ENCODE results near the gene ENO4. TPM values are rescaled to one million over a fixed set of nuclear protein-coding genes. Genes with fewer than 3 reads are reported as not detected.
A peak's percentile ranks its signal among the peaks of the same experiment; 100 is the strongest.

Gene ENO4
- total RNA-seq, 2 experiments from 2014 or later = not detected

- Mint-ChIP-seq H3K27ac (no peak overlapping the region), H3K36me3 (no peaks in the 10 kb centered on the region), H3K27me3 (peaks cover 7% of the 10 kb centered on the region), H3K9me3 (no peaks in the 10 kb centered on the region), H3K4me1 (ENCODE audit: low read depth) (no peaks in the 10 kb centered on the region), H3K4me3 (no peak overlapping the region)
- DNase-seq = no peak
- CTCF ChIA-PET = no interaction called here
- POLR2A ChIA-PET = no interaction called here
- intact Hi-C loops (cut with micrococcal nuclease) = no loop called here
Observed at GRCh38 chr10:116833986-116834985, 15.0 kb upstream of the ENO4 start.

- no peak for DNase-seq
- ChIA-PET CTCF (no interaction called here), POLR2A (no interaction called here)
- no peak overlapping the region for H3K27ac Mint-ChIP-seq
- H3K27me3 Mint-ChIP-seq = peaks cover 6% of the 10 kb centered on the region
- H3K36me3 Mint-ChIP-seq = no peaks in the 10 kb centered on the region
- no peaks in the 10 kb centered on the region for H3K4me1 Mint-ChIP-seq (ENCODE audit: low read depth)
- no peaks in the 10 kb centered on the region for H3K9me3 Mint-ChIP-seq
- intact Hi-C loops (cut with micrococcal nuclease) = no loop called here
- no peak overlapping the region for H3K4me3 Mint-ChIP-seq
Observed at GRCh38 chr10:116835658-116836057, 13.6 kb upstream of the ENO4 start.

- intact Hi-C loops (cut with micrococcal nuclease) = no loop called here
- Mint-ChIP-seq H3K4me3 (no peak overlapping the region), H3K4me1 (ENCODE audit: low read depth) (no peaks in the 10 kb centered on the region), H3K27ac (no peak overlapping the region), H3K9me3 (no peaks in the 10 kb centered on the region), H3K27me3 (peaks cover 6% of the 10 kb centered on the region), H3K36me3 (no peaks in the 10 kb centered on the region)
- CTCF ChIA-PET = no interaction called here
- DNase-seq = no peak
- POLR2A ChIA-PET = no interaction called here
Observed at GRCh38 chr10:116836083-116836482, 13.2 kb upstream of the ENO4 start.

GRCh38 chr10:116836902-116837523, 12.3 kb upstream of the ENO4 start:
- H3K27ac Mint-ChIP-seq = no peak overlapping the region
- peaks cover 6% of the 10 kb centered on the region for H3K27me3 Mint-ChIP-seq
- no peaks in the 10 kb centered on the region for H3K36me3 Mint-ChIP-seq
- no peaks in the 10 kb centered on the region for H3K9me3 Mint-ChIP-seq
- H3K4me3 Mint-ChIP-seq = no peak overlapping the region
- ChIA-PET CTCF (interaction anchor here (1.0 to 1.3 kb wide), 2 partner anchors 40 to 49 kb away, joined by 3 read pairs; no protein-coding TSS in a partner anchor), POLR2A (no interaction called here)
- no peak for DNase-seq
- H3K4me1 Mint-ChIP-seq (ENCODE audit: low read depth) = no peaks in the 10 kb centered on the region
- intact Hi-C loops (cut with micrococcal nuclease) = no loop called here

GRCh38 chr10:116838143-116838725, 11.1 kb upstream of the ENO4 start:
- no peak for DNase-seq
- Mint-ChIP-seq H3K4me1 (ENCODE audit: low read depth) (no peaks in the 10 kb centered on the region), H3K27ac (no peak overlapping the region), H3K36me3 (no peaks in the 10 kb centered on the region), H3K27me3 (peaks cover 10% of the 10 kb centered on the region), H3K4me3 (no peak overlapping the region), H3K9me3 (no peaks in the 10 kb centered on the region)
- CTCF ChIA-PET = interaction anchor here (0.9 to 1.3 kb wide), 3 partner anchors 41 to 51 kb away, joined by 3 read pairs; no protein-coding TSS in a partner anchor
- intact Hi-C loops (cut with micrococcal nuclease) = no loop called here
- POLR2A ChIA-PET = no interaction called here

GRCh38 chr10:116840389-116841075, 8.8 kb upstream of the ENO4 start:
- Mint-ChIP-seq H3K27me3 (peaks cover 14% of the 10 kb centered on the region), H3K27ac (no peak overlapping the region), H3K4me1 (ENCODE audit: low read depth) (no peaks in the 10 kb centered on the region), H3K4me3 (no peak overlapping the region), H3K36me3 (no peaks in the 10 kb centered on the region), H3K9me3 (no peaks in the 10 kb centered on the region)
- ChIA-PET POLR2A (no interaction called here), CTCF (interaction anchor here (1.1 kb wide), 2 partner anchors 43 to 334 kb away, joined by 3 read pairs; no protein-coding TSS in a partner anchor)
- intact Hi-C loops (cut with micrococcal nuclease) = no loop called here
- DNase-seq = no peak

- Mint-ChIP-seq H3K36me3 (no peaks in the 10 kb centered on the region), H3K27me3 (peaks cover 46% of the 10 kb centered on the region), H3K4me3 (no peak overlapping the region), H3K4me1 (ENCODE audit: low read depth) (peaks cover 13% of the 10 kb centered on the region), H3K9me3 (no peaks in the 10 kb centered on the region), H3K27ac (no peak overlapping the region)
- no peak for DNase-seq
- ChIA-PET CTCF (no interaction called here), POLR2A (no interaction called here)
- intact Hi-C loops (cut with micrococcal nuclease) = no loop called here
Observed at GRCh38 chr10:116845823-116846222, 3.5 kb upstream of the ENO4 start.

- Mint-ChIP-seq H3K4me3 (peak overlapping the region; percentile 54), H3K27ac (no peak overlapping the region), H3K27me3 (peaks cover 58% of the 10 kb centered on the region), H3K36me3 (no peaks in the 10 kb centered on the region), H3K4me1 (ENCODE audit: low read depth) (peaks cover 13% of the 10 kb centered on the region), H3K9me3 (no peaks in the 10 kb centered on the region)
- ChIA-PET POLR2A (no interaction called here), CTCF (no interaction called here)
- DNase-seq = peak; percentile 47
- intact Hi-C loops (cut with micrococcal nuclease) = loop anchor here (2.0 kb wide), 1 partner anchor 317 kb away; no protein-coding TSS in a partner anchor
Observed at GRCh38 chr10:116848032-116848943, 1.0 kb upstream of the ENO4 start.

GRCh38 chr10:116848944-116849247, 403 bp upstream of the ENO4 start:
- Mint-ChIP-seq H3K9me3 (no peaks in the 10 kb centered on the region), H3K4me1 (ENCODE audit: low read depth) (peaks cover 13% of the 10 kb centered on the region), H3K4me3 (peak overlapping the region; percentile 54), H3K36me3 (no peaks in the 10 kb centered on the region), H3K27ac (no peak overlapping the region), H3K27me3 (peaks cover 58% of the 10 kb centered on the region)
- ChIA-PET POLR2A (no interaction called here), CTCF (interaction anchor here (1.5 kb wide), 1 partner anchor 319 kb away, joined by 3 read pairs; no protein-coding TSS in a partner anchor)
- no peak for DNase-seq
- intact Hi-C loops (cut with micrococcal nuclease) = loop anchor here (2.0 kb wide), 1 partner anchor 316 kb away; no protein-coding TSS in a partner anchor

GRCh38 chr10:116850058-116850611, 836 bp downstream of the ENO4 start:
- Mint-ChIP-seq H3K27me3 (peaks cover 57% of the 10 kb centered on the region), H3K27ac (no peak overlapping the region)

GRCh38 chr10:116852246-116852645, 2.9 kb downstream of the ENO4 start:
- no peak overlapping the region for H3K4me3 Mint-ChIP-seq
- ChIA-PET POLR2A (no interaction called here), CTCF (no interaction called here)
- H3K9me3 Mint-ChIP-seq = peaks cover 4% of the 10 kb centered on the region
- H3K36me3 Mint-ChIP-seq = peaks cover 2% of the 10 kb centered on the region
- peaks cover 43% of the 10 kb centered on the region for H3K27me3 Mint-ChIP-seq
- no peak for DNase-seq
- peaks cover 13% of the 10 kb centered on the region for H3K4me1 Mint-ChIP-seq (ENCODE audit: low read depth)
- intact Hi-C loops (cut with micrococcal nuclease) = no loop called here
- no peak overlapping the region for H3K27ac Mint-ChIP-seq

More at GRCh38 chr10:116850058-116850611, 836 bp downstream of the ENO4 start:
- no peak for DNase-seq
- Mint-ChIP-seq H3K4me3 (peak overlapping the region; percentile 42), H3K4me1 (ENCODE audit: low read depth) (peaks cover 13% of the 10 kb centered on the region), H3K9me3 (no peaks in the 10 kb centered on the region), H3K36me3 (no peaks in the 10 kb centered on the region)
- CTCF ChIA-PET = interaction anchor here (1.5 kb wide), 1 partner anchor 318 kb away, joined by 3 read pairs; no protein-coding TSS in a partner anchor
- POLR2A ChIA-PET = no interaction called here
- intact Hi-C loops (cut with micrococcal nuclease) = no loop called here

Measured in activated CD4-positive, alpha-beta memory T cell treated with anti-CD3 and anti-CD28 coated beads for 36 hours (primary cell).